Ovary (tissue), 9 donors: Measurements from ENCODE around the gene DCHS2. TPM values are rescaled to one million over a fixed set of nuclear protein-coding genes. Genes with fewer than 3 reads are reported as not detected.

Experiments used
- DNase-seq, 5 donors: peaks; one replicate each; pipeline ENCODE4 v3.0.0-alpha.2; 2019 to 2020
- H3K27ac ChIP-seq, 2 donors: fragments of 200-600 bp; one replicate each; pipeline versions ENCODE4 v1.5.1 to v1.8.0; 2019 to 2022
- H3K27me3 ChIP-seq: fragments of 200-600 bp; one replicate; pipeline ENCODE4 v1.8.0; 2022
- H3K36me3 ChIP-seq: fragments of 200-600 bp; sonication (generic); one replicate; pipeline ENCODE4 v1.5.1; 2019
- H3K4me1 ChIP-seq: one replicate; pipeline ENCODE4 v1.8.1; 2013; ENCODE audit warnings: mild to moderate bottlenecking, moderate library complexity; ENCODE audit not compliant: insufficient read depth
- H3K4me3 ChIP-seq: fragments of 200-600 bp; sonication (generic); one replicate; pipeline ENCODE4 v1.5.1; 2017
- H3K9me3 ChIP-seq, 2 donors: fragments of 200-600 bp in 1 of 2; sonication (generic) in 1 of 2; one replicate each; pipeline versions ENCODE4 v1.5.1 to v1.8.1; 2013 to 2019; ENCODE audit warnings: mild to moderate bottlenecking in 1 of 2, moderate library complexity in 1 of 2
- CTCF ChIP-seq, 3 donors: fragments of 450-650 bp in 2 of 3; fragments of 200-600 bp in 1 of 3; IDR thresholded peaks; one replicate each; pipeline versions ENCODE4 v1.5.1 to v1.8.0; 2016 to 2022; ENCODE audit warnings: antibody characterized with exemption in 3 of 3, mild to moderate bottlenecking in 1 of 3
- EP300 ChIP-seq: sonication (generic); formaldehyde crosslinking; IDR thresholded peaks from one replicate; pipeline ENCODE4 v1.6.1; 2017; ENCODE audit warnings: antibody characterized with exemption
- POLR2A ChIP-seq: fragments of 450-650 bp; IDR thresholded peaks from one replicate; pipeline ENCODE4 v1.6.1; 2017; ENCODE audit warnings: antibody characterized with exemption, mild to moderate bottlenecking, moderate library complexity
- WGBS, 3 donors: extraction: QIAGEN DNeasy Blood & Tissue Kit in 1 of 3; methylation state at CpG; one replicate each; pipeline versions ENCODE4 v1.1.5 to v1.1.7; 2013 to 2017; 5-methylcytosine and 5-hydroxymethylcytosine counted together
- intact Hi-C, 4 donors: fragments of 100-400 bp; cut with DNase I; formaldehyde crosslinking; loops; one replicate each; pipeline versions ENCODE4 v1.11.0 to v1.15.1; 2022 to 2023
- polyA plus RNA-seq, 2 donors: library from polyadenylated mRNA; stranded (reverse); fragments of 200-250 nt in 1 of 2; fragments of 350-450 nt in 1 of 2; fragmentation: Illumina TruSeq in 1 of 2; extraction: RNeasy Lipid Tissue Mini Kit (QIAGEN cat#74804) in 1 of 2; gene quantifications; one replicate each; pipeline ENCODE4 v1.2.3, GENCODE V29; 2013 to 2014
- total RNA-seq, 7 donors: library from RNA; depleted of rRNA in 2 of 7; stranded (reverse); fragments of >200 nt in 2 of 7; fragmentation: NEBNext Ultra II Directional in 3 of 7; extraction: Animal tissue kit (Norgen Biotek cat#: 25700) in 3 of 7; gene quantifications; one replicate each; pipeline versions ENCODE4 v1.1.0 to v1.2.4, GENCODE V29; 2016 to 2023
- donor health status: DM: no; HTN: no; CAD: no; lungs with moderate emphysema.
- donor health status: DM: no; HTN: no; CAD: no.
- donor health status: Bipolar disorder and iron deficiency.
- donor health status: DM: yes; HTN: yes; CAD: no.
- donor health status: DM: no; HTN: no; CAD: no.
- donor health status: DM: yes; HTN: yes; CAD: no.

Gene DCHS2
- total and polyA plus RNA-seq, 9 donors = 0.68 to 8.7 (median 2.6) TPM

DNA sequence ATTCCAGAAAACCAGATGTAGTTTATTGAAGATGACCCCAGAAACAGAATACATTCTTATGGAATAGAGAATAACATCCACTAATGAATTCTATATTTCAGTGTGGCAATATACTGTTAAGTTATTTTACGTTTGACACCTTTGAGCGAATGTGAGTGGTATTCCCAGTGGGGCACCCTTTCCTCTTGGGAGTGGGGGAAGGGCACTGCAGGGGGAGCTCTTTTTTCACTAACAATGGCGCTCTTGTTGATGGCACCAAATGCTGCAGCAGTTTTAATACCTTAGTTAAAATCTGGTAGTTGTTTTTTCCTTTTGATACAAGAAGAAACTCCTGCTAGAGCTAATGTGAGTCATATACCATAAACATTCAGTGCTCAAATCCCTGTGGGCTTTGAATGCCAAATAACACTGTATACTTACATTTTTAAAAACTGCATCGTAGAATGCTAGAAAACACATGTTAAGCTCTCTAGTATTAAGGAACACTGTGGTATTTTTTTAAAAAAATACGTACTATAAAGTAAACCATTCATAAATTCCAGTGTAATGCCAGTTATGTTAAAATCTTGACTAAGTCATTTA lies 178.5 kb downstream of the DCHS2 start:
- Histone ChIP-seq H3K27me3 (no peaks in the 10 kb centered on the region), H3K27ac (no peak overlapping the region), H3K4me1 (no peaks in the 10 kb centered on the region), H3K36me3 (no peaks in the 10 kb centered on the region), H3K4me3 (no peak overlapping the region), H3K9me3 (no peaks in the 10 kb centered on the region)
- 82 to 85% (median 84%) methylated on average over 5 of the region's 5 CpGs for WGBS, 3 donors
- TF ChIP-seq CTCF (IDR thresholded peaks at IDR 0.05) = no peak
- no peak for TF ChIP-seq POLR2A
- TF ChIP-seq EP300 = no peak
- no peak for DNase-seq
- intact Hi-C loops = loop anchor here in 1 of 4 donors (10.0 kb wide), 1 partner anchor 528 kb away; the partner anchor contains the start of gene SFRP2

DNA sequence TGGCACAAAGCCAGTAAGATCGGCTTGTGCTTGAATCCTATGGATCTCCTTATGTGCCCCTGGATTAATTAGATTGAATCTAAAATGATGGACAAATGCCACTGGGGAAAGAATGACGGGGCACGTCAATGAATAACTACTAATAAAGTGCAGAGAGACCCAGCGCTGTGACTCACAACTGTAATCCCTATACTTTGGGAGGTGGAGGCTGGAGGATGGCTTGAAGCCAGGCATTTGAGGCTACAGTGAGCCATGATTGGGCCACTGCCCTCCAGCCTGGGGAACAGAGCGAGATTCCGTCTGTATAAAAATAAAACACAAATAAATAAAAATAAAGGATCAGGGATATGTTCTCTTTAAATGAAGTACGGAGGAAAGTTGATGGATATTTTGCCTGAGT lies 179.4 kb downstream of the DCHS2 start:
- 75 to 91% (median 88%) methylated on average over 7 of the region's 7 CpGs for WGBS, 3 donors
- no peak overlapping the region for H3K27ac ChIP-seq
- no peak for TF ChIP-seq CTCF (IDR thresholded peaks at IDR 0.05)
- H3K36me3 ChIP-seq = no peaks in the 10 kb centered on the region
- H3K4me3 ChIP-seq = no peak overlapping the region
- intact Hi-C loops = loop anchor here in 1 of 4 donors (10.0 kb wide), 1 partner anchor 527 kb away; the partner anchor contains the start of gene SFRP2
- DNase-seq = no peak
- H3K27me3 ChIP-seq = no peaks in the 10 kb centered on the region
- H3K4me1 ChIP-seq = no peaks in the 10 kb centered on the region
- H3K9me3 ChIP-seq = no peaks in the 10 kb centered on the region

GRCh38 chr4:154310578-154310977 lies 181.0 kb downstream of the DCHS2 start:
- H3K4me1 ChIP-seq = no peaks in the 10 kb centered on the region
- no peak overlapping the region for H3K4me3 ChIP-seq
- TF ChIP-seq CTCF (IDR thresholded peaks at IDR 0.05) (no peak), POLR2A (no peak), EP300 (no peak)
- no peaks in the 10 kb centered on the region for H3K36me3 ChIP-seq
- no peaks in the 10 kb centered on the region for H3K9me3 ChIP-seq
- intact Hi-C loops = loop anchor here in 1 of 4 donors (10.0 kb wide), 1 partner anchor 526 kb away; the partner anchor contains the start of gene SFRP2
- no peak for DNase-seq
- no peak overlapping the region for H3K27ac ChIP-seq
- H3K27me3 ChIP-seq = no peaks in the 10 kb centered on the region

DNA sequence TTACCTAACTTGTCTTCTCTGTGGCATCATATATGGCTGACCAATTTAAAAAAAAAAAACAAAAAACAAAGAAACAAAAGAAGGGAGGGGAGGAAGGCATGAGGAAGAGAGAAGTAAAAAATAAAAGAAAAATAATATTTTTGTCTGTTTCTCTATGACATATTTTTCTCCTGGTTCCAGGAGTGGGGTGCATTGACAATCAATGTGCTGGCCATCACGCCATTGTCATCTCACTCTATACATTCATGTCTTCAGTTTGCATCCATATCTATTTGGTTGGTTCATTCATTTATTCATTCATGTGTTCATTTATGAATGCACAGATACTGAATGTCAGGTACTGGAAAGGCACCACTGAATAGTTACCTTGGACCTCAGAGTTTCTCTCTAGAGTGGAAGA lies 183.4 kb downstream of the DCHS2 start:
- no peaks in the 10 kb centered on the region for H3K36me3 ChIP-seq
- 88 to 94% (median 93%) methylated on average over 1 of the region's 1 CpG for WGBS, 3 donors

More for the DNA sequence above, 183.4 kb downstream of the DCHS2 start:
- H3K4me3 ChIP-seq = no peak overlapping the region
- H3K27me3 ChIP-seq = no peaks in the 10 kb centered on the region
- DNase-seq = no peak
- TF ChIP-seq POLR2A (no peak), CTCF (IDR thresholded peaks at IDR 0.05) (no peak), EP300 (no peak)
- intact Hi-C loops = no loop called here
- no peak overlapping the region for H3K27ac ChIP-seq
- no peaks in the 10 kb centered on the region for H3K9me3 ChIP-seq
- no peaks in the 10 kb centered on the region for H3K4me1 ChIP-seq
